OCI-LY3 (cell line): Measurements from ENCODE around the gene GABRB3.

Experiments used
- H2AFZ ChIP-seq: fragments of 200-600, 300-600 bp; shearing (Covaris generic); 2 replicates; pipeline ENCODE4 v1.6.0; 2014; ENCODE audit warnings: antibody characterized with exemption, low read depth, low read length
- H3K27ac ChIP-seq: fragments of 200-600, 300-600 bp; sonication (generic); 2 replicates; pipeline ENCODE4 v1.5.1; 2014; ENCODE audit warnings: mild to moderate bottlenecking, low read length, moderate library complexity, mixed read lengths
- H3K27me3 ChIP-seq: fragments of 200-600, 300-600 bp; sonication (generic); 2 replicates; pipeline ENCODE4 v1.6.1; 2014; ENCODE audit warnings: low read depth, low read length, mixed read lengths
- H3K36me3 ChIP-seq: fragments of 200-600, 300-600 bp; sonication (generic); replicated peaks from 2 replicates; pipeline ENCODE3; 2014; ENCODE audit warnings: low read depth, low read length, mixed read lengths
- H3K4me1 ChIP-seq: fragments of 300-600, 200-600 bp; sonication (generic); 2 replicates; pipeline ENCODE4 v1.6.1; 2014; ENCODE audit warnings: low read length, mixed read lengths
- H3K4me2 ChIP-seq: fragments of 200-600, 300-600 bp; sonication (generic); 2 replicates; pipeline ENCODE4 v1.6.1; 2014; ENCODE audit warnings: low read length, mixed read lengths
- H3K4me3 ChIP-seq: fragments of 300-600, 200-600 bp; sonication (generic); 2 replicates; pipeline ENCODE4 v1.5.1; 2014; ENCODE audit warnings: antibody characterized with exemption, mild to moderate bottlenecking, low read length, moderate library complexity
- H3K79me2 ChIP-seq: fragments of 300-600, 200-600 bp; shearing (Covaris generic); 2 replicates; pipeline ENCODE4 v1.6.1; 2014; ENCODE audit warnings: mild to moderate bottlenecking, low read length, mixed read lengths
- H3K9ac ChIP-seq: fragments of 300-600, 200-600 bp; shearing (Covaris generic); 2 replicates; pipeline ENCODE4 v1.6.0; 2014; ENCODE audit warnings: mild to moderate bottlenecking, low read length, moderate library complexity
- H3K9me3 ChIP-seq: fragments of 200-600, 300-600 bp; shearing (Covaris generic); 2 replicates; pipeline ENCODE4 v1.6.1; 2014; ENCODE audit warnings: low read length, mixed read lengths; ENCODE audit not compliant: insufficient read depth
- H4K20me1 ChIP-seq: fragments of 200-600, 300-600 bp; sonication (generic); 2 replicates; pipeline ENCODE4 v1.6.1; 2016; ENCODE audit warnings: low read length, mixed read lengths; ENCODE audit not compliant: insufficient read depth
- CTCF ChIP-seq: fragments of 200-600, 300-600 bp; sonication (generic); IDR thresholded peaks from 2 replicates; pipeline ENCODE4 v1.5.1; 2014; ENCODE audit warnings: antibody characterized with exemption, low read length, low read depth
- EZH2phosphoT487 ChIP-seq: fragments of 200-600 bp; shearing (Covaris generic); IDR thresholded peaks from 2 replicates; pipeline ENCODE4 v1.6.1; 2018; ENCODE audit warnings: antibody characterized with exemption, mixed run types, low read depth

The GABRB3 gene

GRCh38 chr15:26656080-26656479, 116.8 kb downstream of the GABRB3 start:
- H3K27me3 ChIP-seq: no peaks in the 10 kb centered on the region
- no peaks in the 10 kb centered on the region for H4K20me1 ChIP-seq
- H3K36me3 ChIP-seq: no peaks in the 10 kb centered on the region
- H3K27ac ChIP-seq: no peak overlapping the region
- H3K4me3 ChIP-seq: no peak overlapping the region
- no peak overlapping the region for H2AFZ ChIP-seq
- H3K4me2 ChIP-seq: no peak overlapping the region
- TF ChIP-seq EZH2phosphoT487 (no peak), CTCF (no peak)
- no peaks in the 10 kb centered on the region for H3K9me3 ChIP-seq
- H3K79me2 ChIP-seq: no peaks in the 10 kb centered on the region
- H3K4me1 ChIP-seq: no peaks in the 10 kb centered on the region
- H3K9ac ChIP-seq: no peak overlapping the region

DNA sequence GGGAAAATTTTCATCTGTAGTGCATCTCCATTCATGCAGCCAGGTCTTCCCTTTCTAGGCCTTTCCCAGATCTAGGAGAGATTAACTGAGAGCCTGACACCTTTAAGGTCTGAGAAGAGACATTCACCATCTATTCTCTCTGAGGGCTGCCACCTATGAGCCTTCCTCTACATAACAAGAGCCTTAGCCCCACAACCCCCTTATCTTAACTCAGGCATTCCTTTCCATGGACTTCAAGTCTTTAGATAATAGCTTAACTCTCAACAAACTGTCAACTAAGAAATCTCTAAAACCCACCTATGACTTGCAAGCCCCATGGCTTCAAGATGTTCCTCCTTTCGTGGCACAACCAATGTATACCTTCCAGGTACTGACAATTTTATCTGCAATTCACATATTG, 121.0 kb downstream of the GABRB3 start:
- no peak overlapping the region for H3K4me3 ChIP-seq
- H2AFZ ChIP-seq: no peak overlapping the region
- no peak overlapping the region for H3K4me2 ChIP-seq
- H3K36me3 ChIP-seq: no peaks in the 10 kb centered on the region
- no peaks in the 10 kb centered on the region for H3K9me3 ChIP-seq
- H3K27ac ChIP-seq: no peak overlapping the region
- H4K20me1 ChIP-seq: no peaks in the 10 kb centered on the region
- TF ChIP-seq EZH2phosphoT487 (no peak), CTCF (no peak)
- H3K79me2 ChIP-seq: no peaks in the 10 kb centered on the region
- no peak overlapping the region for H3K9ac ChIP-seq
- no peaks in the 10 kb centered on the region for H3K4me1 ChIP-seq
- no peaks in the 10 kb centered on the region for H3K27me3 ChIP-seq

DNA sequence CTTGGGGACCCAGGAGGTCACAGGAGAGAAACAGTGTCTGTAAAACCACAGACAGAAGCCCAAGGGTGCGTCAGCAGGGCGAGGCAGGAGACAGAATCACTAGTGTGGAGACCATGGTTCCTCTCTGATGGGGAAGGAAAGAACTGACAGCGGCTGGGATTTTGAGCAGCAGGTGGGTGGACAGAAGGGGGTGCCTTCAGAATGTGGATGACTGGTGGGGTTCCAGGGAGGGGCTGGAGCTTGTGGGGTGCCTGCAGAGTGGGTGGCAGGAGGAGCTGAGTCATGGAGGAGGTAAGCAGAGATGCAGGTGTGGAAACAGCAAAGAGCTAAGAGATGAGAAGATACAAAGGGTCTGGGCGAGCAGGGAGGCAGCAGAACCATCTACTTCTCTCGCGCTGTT, 124.2 kb downstream of the GABRB3 start:
- Histone ChIP-seq H3K4me3 (no peak overlapping the region), H3K9ac (no peak overlapping the region), H3K79me2 (no peaks in the 10 kb centered on the region), H3K27ac (no peak overlapping the region), H3K36me3 (no peaks in the 10 kb centered on the region), H2AFZ (no peak overlapping the region), H4K20me1 (no peaks in the 10 kb centered on the region), H3K4me2 (no peak overlapping the region), H3K4me1 (no peaks in the 10 kb centered on the region), H3K9me3 (no peaks in the 10 kb centered on the region), H3K27me3 (no peaks in the 10 kb centered on the region)
- TF ChIP-seq CTCF (no peak), EZH2phosphoT487 (no peak)

GRCh38 chr15:26644948-26645347, 127.9 kb downstream of the GABRB3 start:
- H3K4me3 ChIP-seq: no peak overlapping the region
- TF ChIP-seq EZH2phosphoT487 (no peak), CTCF (no peak)
- H3K27ac ChIP-seq: no peak overlapping the region
- no peaks in the 10 kb centered on the region for H4K20me1 ChIP-seq
- H3K4me2 ChIP-seq: no peak overlapping the region
- no peaks in the 10 kb centered on the region for H3K27me3 ChIP-seq
- no peaks in the 10 kb centered on the region for H3K36me3 ChIP-seq
- no peaks in the 10 kb centered on the region for H3K9me3 ChIP-seq
- no peaks in the 10 kb centered on the region for H3K4me1 ChIP-seq
- H3K79me2 ChIP-seq: no peaks in the 10 kb centered on the region
- H3K9ac ChIP-seq: no peak overlapping the region
- H2AFZ ChIP-seq: no peak overlapping the region
